SK-N-SH (cell line): ENCODE results near the gene TMEM94. TPM values are rescaled to one million over a fixed set of nuclear protein-coding genes. Genes with fewer than 3 reads are reported as not detected.

Experiments used
- CTCF ChIA-PET: fragments of 300-600, 350-600 bp; formaldehyde crosslinking; extraction: SDS; loops from one replicate; lab custom pipeline; 2021; lab: Yijun Ruan, JAX
- POLR2A ChIA-PET: fragments of 350-600 bp; sonication (Branson Sonifier 250); formaldehyde crosslinking; extraction: SDS; loops from one replicate; lab custom pipeline; 2020; ENCODE audit warnings: antibody characterized with exemption, inconsistent platforms; lab: Yijun Ruan, JAX
- DNase-seq: peaks from one replicate; pipeline ENCODE4 v3.0.0; 2012
- H2AFZ ChIP-seq: fragments of 200-600 bp; sonication (generic); 2 replicates; pipeline ENCODE4 v1.8.1; 2016; ENCODE audit warnings: antibody characterized with exemption, mild to moderate bottlenecking, low read depth
- H3F3A ChIP-seq: fragments of 200-600 bp; sonication (generic); replicated peaks from 2 replicates; pipeline ENCODE3; 2016; ENCODE audit warnings: antibody characterized with exemption, mild to moderate bottlenecking; ENCODE audit not compliant: insufficient read depth
- H3K27ac ChIP-seq, 2 experiments: fragments of 200-500 bp in 1 of 2; fragments of 200-600 bp in 1 of 2; sonication (Bioruptor generic) in 1 of 2; sonication (generic), shearing (Covaris generic) in 1 of 2; 2 replicates each; pipeline versions ENCODE4 v1.5.1 to v1.6.1; 2014 to 2016; ENCODE audit warnings: low read depth in 2 of 2, inconsistent platforms in 1 of 2, low read length in 1 of 2, mild to moderate bottlenecking in 1 of 2, mixed read lengths in 1 of 2
- H3K27me3 ChIP-seq: fragments of 200-600 bp; sonication (generic), shearing (Covaris generic); 2 replicates; pipeline ENCODE4 v1.6.1; 2016; ENCODE audit warnings: mixed run types; ENCODE audit not compliant: insufficient read depth
- H3K36me3 ChIP-seq, 2 experiments: fragments of 200-500 bp in 1 of 2; fragments of 200-600 bp in 1 of 2; sonication (Bioruptor generic) in 1 of 2; sonication (generic) in 1 of 2; replicated peaks in 1 of 2; 2 replicates each; pipeline versions ENCODE3 to v1.5.1; 2014 to 2016; ENCODE audit warnings: low read length in 1 of 2, mild to moderate bottlenecking in 1 of 2; ENCODE audit not compliant: insufficient read depth in 2 of 2, control insufficient read depth in 1 of 2
- H3K4me1 ChIP-seq, 2 experiments: fragments of 200-500 bp in 1 of 2; fragments of 200-600 bp in 1 of 2; sonication (Bioruptor generic) in 1 of 2; sonication (generic), shearing (Covaris generic) in 1 of 2; 2 replicates each; pipeline versions ENCODE4 v1.5.1 to v1.6.1; 2014 to 2016; ENCODE audit warnings: low read depth in 1 of 2, low read length in 1 of 2, mixed run types in 1 of 2; ENCODE audit not compliant: insufficient read depth in 2 of 2, control insufficient read depth in 1 of 2
- H3K4me2 ChIP-seq: fragments of 200-600 bp; sonication (generic), shearing (Covaris generic); 2 replicates; pipeline ENCODE4 v1.6.1; 2017; ENCODE audit warnings: mixed run types
- H3K4me3 ChIP-seq, 2 experiments: fragments of 200-500 bp in 1 of 2; fragments of 200-600 bp in 1 of 2; sonication (Bioruptor generic) in 1 of 2; sonication (generic), shearing (Covaris generic) in 1 of 2; 2 replicates each; pipeline versions ENCODE4 v1.5.1 to v1.8.1; 2014 to 2016; ENCODE audit warnings: low read depth in 2 of 2, inconsistent platforms in 1 of 2, low read length in 1 of 2, mild to moderate bottlenecking in 1 of 2, mixed read lengths in 1 of 2, moderate library complexity in 1 of 2
- H3K79me2 ChIP-seq: fragments of 200-600 bp; sonication (generic); 2 replicates; pipeline ENCODE4 v1.8.1; 2017; ENCODE audit warnings: mild to moderate bottlenecking; ENCODE audit not compliant: insufficient read depth
- H3K9ac ChIP-seq: fragments of 200-600 bp; sonication (generic); 2 replicates; pipeline ENCODE4 v1.6.1; 2017; ENCODE audit warnings: mixed run types
- H3K9me2 ChIP-seq: fragments of 200-600 bp; sonication (generic); 2 replicates; pipeline ENCODE4 v1.6.1; 2017; ENCODE audit warnings: mixed run types
- H3K9me3 ChIP-seq: fragments of 200-600 bp; sonication (generic); 2 replicates; pipeline ENCODE4 v1.6.1; 2017; ENCODE audit warnings: mixed run types, mild to moderate bottlenecking, moderate library complexity
- H4K20me1 ChIP-seq: fragments of 200-600 bp; sonication (generic); 2 replicates; pipeline ENCODE4 v1.6.1; 2017; ENCODE audit warnings: mild to moderate bottlenecking, mixed run types; ENCODE audit not compliant: insufficient read depth
- CHD2 ChIP-seq: fragments of 150-350 bp; IDR thresholded peaks from 2 replicates; pipeline ENCODE4 v1.6.1; 2018; ENCODE audit warnings: low read length; ENCODE audit not compliant: partially characterized antibody
- CTCF ChIP-seq: fragments of 200-600 bp; sonication (generic); IDR thresholded peaks from 2 replicates; pipeline ENCODE4 v1.6.1; 2017; ENCODE audit warnings: antibody characterized with exemption, mild to moderate bottlenecking, moderate library complexity
- ELF1 ChIP-seq: IDR thresholded peaks from 2 replicates; pipeline ENCODE4 v1.4.0; 2012
- GABPA ChIP-seq: IDR thresholded peaks from 2 replicates; pipeline ENCODE4 v1.4.0; 2012; ENCODE audit warnings: low read depth, mild to moderate bottlenecking
- GATA2 ChIP-seq: sonication (generic); formaldehyde crosslinking; IDR thresholded peaks from 2 replicates; pipeline ENCODE4 v1.5.0; 2020; ENCODE audit warnings: mild to moderate bottlenecking, missing genetic modification reagents
- IRF3 ChIP-seq: fragments of 150-350 bp; IDR thresholded peaks from 2 replicates; pipeline ENCODE4 v1.6.1; 2016; ENCODE audit warnings: mild to moderate bottlenecking, low read depth, low read length
- MAX ChIP-seq: IDR thresholded peaks from 2 replicates; pipeline ENCODE4 v1.4.0; 2012; ENCODE audit warnings: low read depth
- MEF2A ChIP-seq: IDR thresholded peaks from 2 replicates; pipeline ENCODE4 v1.4.0; 2012; ENCODE audit warnings: low read depth, borderline replicate concordance
- MXI1 ChIP-seq: IDR thresholded peaks from 2 replicates; pipeline ENCODE4 v1.6.1; 2012; ENCODE audit warnings: mild to moderate bottlenecking, low read depth, low read length, improper control_type of control experiment
- PBX3 ChIP-seq: IDR thresholded peaks from 2 replicates; pipeline ENCODE4; 2012
- POLR2AphosphoS5 ChIP-seq: IDR thresholded peaks from 2 replicates; pipeline ENCODE4 v1.6.1; 2012; ENCODE audit warnings: low read depth, low read length
- RCOR1 ChIP-seq: fragments of 150-350 bp; IDR thresholded peaks from 2 replicates; pipeline ENCODE4 v1.6.1; 2017; ENCODE audit warnings: antibody characterized with exemption, low read length
- RFX5 ChIP-seq: IDR thresholded peaks from 2 replicates; pipeline ENCODE4 v1.6.1; 2012; ENCODE audit warnings: mild to moderate bottlenecking, improper control_type of control experiment, low read length
- SIN3A ChIP-seq: IDR thresholded peaks from 2 replicates; pipeline ENCODE4 v1.6.1; 2012; ENCODE audit warnings: low read depth, mild to moderate bottlenecking, low read length, moderate library complexity, borderline replicate concordance
- SMC3 ChIP-seq: IDR thresholded peaks from 2 replicates; pipeline ENCODE4 v1.6.1; 2012; ENCODE audit warnings: low read depth, low read length, improper control_type of control experiment
- TAF1 ChIP-seq: IDR thresholded peaks from 2 replicates; pipeline ENCODE4 v1.6.1; 2012; ENCODE audit warnings: low read depth, mild to moderate bottlenecking, low read length, moderate library complexity, borderline replicate concordance
- YY1 ChIP-seq: IDR thresholded peaks from 2 replicates; pipeline ENCODE4 v1.4.0; 2012; ENCODE audit warnings: low read depth, mild to moderate bottlenecking
- ZBTB33 ChIP-seq: IDR thresholded peaks from 2 replicates; pipeline ENCODE4 v1.4.0; 2012; ENCODE audit warnings: low read depth, borderline replicate concordance
- WGBS: methylation state at CpG from one replicate; pipeline ENCODE4 v1.1.6; 2017; ENCODE audit warnings: low lambda C conversion rate; 5-methylcytosine and 5-hydroxymethylcytosine counted together
- polyA plus RNA-seq, 3 experiments: library from polyadenylated mRNA; depleted of rRNA; stranded (reverse); fragments of >200 nt; gene quantifications; 2 replicates each; pipeline ENCODE4 v1.2.3, GENCODE V29; 2012

The TMEM94 gene
- 68.0 and 89.9 TPM in 2 replicates for polyA plus RNA-seq (2012; rRNA removed)
- 20.5 and 37.3 TPM in 2 replicates for polyA plus RNA-seq (2012; cell fraction: cytosol; rRNA removed)
- 318 and 375 TPM in 2 replicates for polyA plus RNA-seq (2012; cell fraction: nucleus; rRNA removed)

- Histone ChIP-seq H3K27ac (peak within 1 kb of the TSS; percentile 90 to 94), H3F3A (no peaks in the 10 kb centered on the region), H3K4me1 (peaks cover 0 to 15% of the 10 kb centered on the region in 2 experiments; a peak in 3 of 4 replicates), H3K9me2 (no peaks in the 10 kb centered on the region), H3K36me3 (no peaks in the 10 kb centered on the region), H3K79me2 (peaks cover 37% of the 10 kb centered on the region), H3K4me2 (peak within 1 kb of the TSS; percentile 95), H4K20me1 (no peaks in the 10 kb centered on the region), H3K9ac (peak within 1 kb of the TSS; percentile 92), H3K9me3 (no peaks in the 10 kb centered on the region), H2AFZ (peak within 1 kb of the TSS; percentile 92), H3K4me3 (peak within 1 kb of the TSS; percentile 74 to 82), H3K27me3 (no peaks in the 10 kb centered on the region)
- POLR2A ChIA-PET, result interaction anchor here (0.6 to 1.6 kb wide), 19 partner anchors 9 to 323 kb away, joined by 3 to 15 read pairs (median 4); partner anchors contain the start of genes GGA3, LLGL2, MRPS7 and SMIM5
- peak; percentile 98 for DNase-seq
- WGBS, result 2% methylated on average over 32 of the region's 33 CpGs
- CTCF ChIA-PET, result interaction anchor here (0.7 to 3.4 kb wide), 14 partner anchors 9 to 293 kb away, joined by 3 to 13 read pairs (median 4); partner anchors contain the start of genes MIF4GD, SMIM5 and TSEN54
- TF ChIP-seq MAX (peak; percentile 77; the same call in 1 of the 2 replicates), YY1 (peak; percentile 100), PBX3 (peak; percentile 51), ELF1 (peak; percentile 100), IRF3 (peak; percentile 99), ZBTB33 (no peak), SMC3 (peak; percentile 4; the same call in 1 of the 2 replicates), MEF2A (no peak), CHD2 (peak; percentile 97), RFX5 (0 out of 2 replicates have a peak, but pooled peaks have one; percentile 48), TAF1 (peak; percentile 98), SIN3A (peak; percentile 73; the same call in 1 of the 2 replicates), GABPA (peak; percentile 72), POLR2AphosphoS5 (peak; percentile 50), MXI1 (peak; percentile 1; the same call in 1 of the 2 replicates), CTCF (no peak), RCOR1 (no peak), GATA2 (CRISPR knock-in tag) (no peak)
Measured at GRCh38 chr17:75456417-75457046, at the start of gene TMEM94. Gene TMEM94, plus strand, starts transcription at chr17:75456635. Its CDS starts 15,271 bp downstream, at chr17:75471906.
